ENCODE measurements around the gene CCDC24.

Gene CCDC24

DNA sequence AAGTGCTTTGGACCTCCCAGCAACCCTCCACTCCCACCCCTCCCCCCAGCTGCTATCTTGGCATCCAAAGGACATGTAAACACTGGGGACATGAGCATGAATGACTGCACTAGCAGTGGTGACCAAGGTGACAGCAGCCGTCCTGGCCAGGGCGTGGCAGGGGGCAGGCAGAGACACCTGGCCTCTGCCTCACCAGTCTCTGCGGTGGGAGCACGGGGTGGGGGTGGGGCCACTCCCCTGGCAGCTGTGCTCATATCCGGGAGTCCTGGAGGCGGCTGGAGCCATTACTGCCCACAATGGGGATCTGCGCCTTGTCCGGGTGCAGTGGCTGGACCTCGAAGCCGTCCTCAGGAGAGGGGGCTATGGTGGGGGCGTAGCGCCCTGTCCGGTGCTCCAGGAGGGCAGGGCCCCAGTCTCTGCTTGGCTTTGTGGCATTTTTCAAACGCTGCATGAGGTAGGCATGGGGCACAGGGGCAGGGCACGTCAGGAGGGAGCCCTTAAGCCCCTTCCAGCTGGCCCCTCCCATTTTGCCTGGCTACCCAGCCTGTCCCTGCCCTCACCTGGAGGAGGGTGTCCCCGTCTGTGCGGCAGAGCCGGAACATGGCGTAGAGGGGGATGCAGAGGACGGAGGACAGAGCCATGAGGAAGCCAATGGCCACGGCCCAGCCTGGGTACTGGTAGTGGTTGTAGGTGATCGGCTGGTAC lies 6.0 kb downstream of the CCDC24 start:
- no peak for DNase-seq (ENCODE audit: low read depth in 3 of 3)

DNA sequence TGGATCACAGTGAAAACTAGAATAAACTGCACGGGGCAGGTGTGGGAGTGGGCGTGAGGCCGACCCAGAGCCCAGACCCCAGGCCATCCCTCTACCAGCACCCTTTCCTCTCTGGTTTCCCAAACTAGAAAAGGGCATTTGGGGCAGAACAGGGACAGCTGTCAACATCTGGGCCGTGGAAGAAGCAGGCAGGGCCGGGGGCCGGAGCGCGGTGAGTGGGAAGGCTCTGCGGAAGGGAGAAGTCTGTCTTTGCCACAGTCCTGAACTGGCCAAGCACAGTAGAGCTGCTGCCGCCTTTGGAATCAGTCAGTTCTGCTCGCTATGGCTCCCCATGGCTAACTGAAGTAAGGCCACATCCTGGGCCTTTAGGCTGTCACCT lies 6.6 kb downstream of the CCDC24 start:
- no peak for DNase-seq (ENCODE audit: low read depth in 3 of 3)

GRCh38 chr1:43999455-43999854 lies 8.1 kb downstream of the CCDC24 start:
- DNase-seq (ENCODE audit: low read depth in 3 of 3): no peak

- no peak for DNase-seq (ENCODE audit: low read depth in 3 of 3)
These were observed 8.8 kb downstream of the CCDC24 start for GRCh38 chr1:44000122-44000665.

DNA sequence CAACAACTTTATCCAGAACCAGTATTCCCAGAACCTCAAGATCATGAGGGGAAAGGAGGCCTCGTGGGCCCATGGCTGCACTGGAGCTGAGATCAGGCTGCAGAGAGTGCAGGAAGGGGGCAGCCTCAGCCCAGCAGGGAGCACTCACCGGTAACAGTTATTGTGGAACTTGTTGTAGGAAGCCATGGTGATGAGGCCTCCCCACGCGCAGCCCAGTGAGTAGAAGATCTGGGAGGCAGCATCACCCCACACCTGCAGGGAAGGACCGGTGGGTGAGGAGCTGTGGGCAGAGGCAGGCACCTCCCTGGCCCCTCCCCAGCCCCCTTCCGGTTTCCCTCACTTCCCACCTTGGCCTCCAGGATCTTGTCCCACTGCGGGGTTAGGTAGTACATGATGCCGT lies 10.8 kb downstream of the CCDC24 start:
- no peak for DNase-seq (ENCODE audit: low read depth in 3 of 3)

- no peak for DNase-seq (ENCODE audit: low read depth in 3 of 3)
These were observed 11.3 kb downstream of the CCDC24 start for GRCh38 chr1:44002606-44003157.

GRCh38 chr1:44008259-44008658 lies 16.9 kb downstream of the CCDC24 start:
- no peak for DNase-seq (ENCODE audit: low read depth in 3 of 3)

DNA sequence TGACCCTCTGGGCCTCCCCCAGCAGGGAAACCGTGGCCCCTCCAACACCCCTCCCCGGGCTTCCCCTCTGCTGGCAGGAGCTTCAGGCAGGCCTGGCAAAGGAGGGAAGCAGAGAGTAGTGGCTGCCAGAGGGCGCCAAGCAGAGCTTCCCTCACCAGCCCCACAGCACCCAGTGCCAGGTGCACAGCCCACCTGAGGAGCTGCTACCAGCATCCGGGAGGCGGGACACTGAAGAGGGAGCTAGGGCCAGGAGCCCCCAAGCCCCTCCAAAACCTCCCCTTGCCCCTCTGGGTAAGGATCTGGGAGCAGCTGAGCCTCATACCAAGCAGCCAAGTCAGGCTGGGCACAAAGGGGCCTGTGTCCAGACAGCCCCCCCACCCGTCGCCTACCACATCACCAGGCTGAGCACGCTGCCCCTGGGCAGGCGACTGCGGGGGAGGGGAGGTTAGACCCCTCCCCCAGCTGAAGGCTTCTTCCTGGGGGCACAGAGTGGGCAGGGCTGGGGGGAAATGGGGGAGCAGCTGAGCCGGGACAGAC lies 19.6 kb downstream of the CCDC24 start:
- DNase-seq (ENCODE audit: low read depth in 3 of 3): no peak

GRCh38 chr1:44012404-44012803 lies 21.0 kb downstream of the CCDC24 start:
- no peak for DNase-seq (ENCODE audit: low read depth in 3 of 3)

GRCh38 chr1:44012941-44013609 lies 21.7 kb downstream of the CCDC24 start:
- DNase-seq (ENCODE audit: low read depth in 3 of 3): no peak

GRCh38 chr1:44013949-44014348 lies 22.6 kb downstream of the CCDC24 start:
- DNase-seq (ENCODE audit: low read depth in 3 of 3): no peak

DNA sequence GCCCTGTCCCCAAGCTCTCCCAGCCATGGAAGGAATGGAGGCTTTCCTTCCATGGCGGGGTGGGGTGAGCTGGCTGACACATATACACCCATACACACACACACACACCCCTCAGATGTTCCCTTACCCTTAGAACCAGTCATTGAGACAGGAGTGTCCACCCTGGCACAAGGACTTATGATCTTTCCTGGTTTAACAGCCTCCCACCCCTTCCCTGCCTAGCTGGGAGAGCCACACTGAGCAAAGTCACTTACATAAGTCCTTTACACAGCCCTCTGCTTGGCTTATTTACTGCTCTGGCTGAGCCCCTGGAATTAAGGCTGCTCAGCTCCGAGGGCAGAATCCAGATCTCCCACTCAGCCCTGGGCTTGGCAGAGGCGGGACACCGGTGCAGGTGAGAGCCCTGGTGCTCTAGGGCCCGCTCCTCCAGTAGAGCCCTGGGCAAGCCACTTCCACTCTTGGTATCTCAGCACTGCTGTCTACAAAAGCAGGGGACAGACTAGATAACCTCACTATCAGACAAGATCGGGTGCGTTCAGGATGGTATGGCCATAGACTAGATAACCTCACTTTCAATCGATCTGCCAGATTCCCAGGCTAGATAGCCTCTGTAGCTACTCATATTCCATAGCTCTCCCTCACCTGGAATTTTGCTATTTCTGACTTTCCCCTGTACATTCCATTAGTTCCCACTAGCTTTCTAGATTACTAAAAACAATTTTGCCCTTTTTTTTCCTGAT lies 23.1 kb downstream of the CCDC24 start:
- DNase-seq (ENCODE audit: low read depth in 3 of 3): no peak

DNA sequence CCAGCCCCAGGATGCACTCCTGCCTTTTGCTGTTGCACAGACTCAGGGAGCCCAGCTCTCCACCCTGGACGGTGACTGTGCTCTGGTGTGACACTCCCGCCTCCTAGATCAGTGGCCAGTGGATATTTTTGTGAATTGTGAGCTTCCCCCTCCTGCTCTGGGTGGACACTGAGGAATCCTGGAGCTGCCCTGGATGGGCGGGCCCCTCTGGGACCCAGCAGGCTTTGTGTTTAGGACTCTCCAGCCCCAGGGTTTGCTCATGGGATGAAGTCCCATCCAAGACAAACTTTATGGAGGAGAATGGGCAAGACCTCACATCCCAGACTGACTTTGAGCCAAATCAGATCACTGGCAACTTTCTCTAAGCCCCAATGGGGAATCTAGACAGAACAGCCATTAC lies 23.8 kb downstream of the CCDC24 start:
- no peak for DNase-seq (ENCODE audit: low read depth in 3 of 3)

GRCh38 chr1:44016041-44016889 lies 24.9 kb downstream of the CCDC24 start:
- no peak for DNase-seq (ENCODE audit: low read depth in 3 of 3)

DNA sequence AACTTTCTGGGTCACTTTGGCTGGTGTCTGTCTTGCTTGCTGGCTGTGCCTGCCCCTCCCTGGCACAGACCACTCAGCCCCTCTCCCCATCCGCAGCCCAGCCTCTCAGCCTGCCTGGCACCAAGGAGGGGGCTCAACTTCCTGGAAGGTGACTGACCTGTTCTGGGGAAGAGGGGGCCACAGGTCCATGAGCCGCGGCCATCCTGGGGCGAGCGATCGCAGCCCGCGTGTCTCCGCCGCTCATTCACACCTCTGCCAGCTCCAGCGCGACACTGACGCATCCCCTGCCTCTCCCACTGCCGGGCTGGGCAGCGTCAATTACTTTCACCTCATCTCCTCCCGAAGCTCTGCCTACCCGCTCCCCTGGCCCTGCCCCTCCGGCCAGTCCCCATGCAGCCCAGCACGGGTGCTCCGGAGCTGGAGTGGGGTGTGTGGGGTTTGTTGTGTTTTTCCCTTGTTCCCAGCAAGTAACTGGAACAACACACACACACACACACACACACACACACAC lies 25.5 kb downstream of the CCDC24 start:
- DNase-seq (ENCODE audit: low read depth in 3 of 3): no peak

GRCh38 chr1:44019466-44019948 lies 28.1 kb downstream of the CCDC24 start:
- no peak for DNase-seq (ENCODE audit: low read depth in 3 of 3)

DNA sequence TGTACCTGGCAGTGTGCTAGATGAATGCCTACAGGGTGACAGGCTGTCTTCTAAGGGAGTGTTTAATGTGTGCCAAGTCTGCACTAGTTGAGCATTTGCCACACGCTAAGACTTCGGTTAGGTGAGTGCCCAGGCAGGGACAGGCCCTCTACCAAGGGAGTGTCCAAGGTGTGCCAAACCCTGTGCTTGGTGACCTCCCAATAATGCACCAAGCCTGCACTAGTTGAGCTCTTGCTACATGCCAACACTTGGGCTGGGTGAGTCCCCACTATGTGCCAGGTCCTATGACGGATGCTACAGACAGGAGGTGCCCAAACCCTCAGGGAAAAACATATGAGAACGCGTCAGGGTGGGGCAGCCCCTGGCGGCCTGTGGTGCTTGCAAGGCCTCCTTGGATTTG lies 29.1 kb downstream of the CCDC24 start:
- DNase-seq (ENCODE audit: low read depth in 3 of 3): no peak

GRCh38 chr1:44021156-44021555 lies 29.8 kb downstream of the CCDC24 start:
- no peak for DNase-seq (ENCODE audit: low read depth in 3 of 3)

- no peak for DNase-seq (ENCODE audit: low read depth in 3 of 3)
These were observed 30.4 kb downstream of the CCDC24 start for GRCh38 chr1:44021581-44022321.
